DMS153 treated with DMSO at 0.1 percent for 48 hours (cell line): Measurements from ENCODE around the gene SEMA3D.

Experiments used
- DNase-seq: peaks from one replicate; lab custom pipeline; 2025; ENCODE audit not compliant: unreplicated experiment; lab: John Stamatoyannopoulos, UW

The SEMA3D gene

GRCh38 chr7:85081392-85081791, 105.5 kb downstream of the SEMA3D start:
- DNase-seq, result no peak

DNA sequence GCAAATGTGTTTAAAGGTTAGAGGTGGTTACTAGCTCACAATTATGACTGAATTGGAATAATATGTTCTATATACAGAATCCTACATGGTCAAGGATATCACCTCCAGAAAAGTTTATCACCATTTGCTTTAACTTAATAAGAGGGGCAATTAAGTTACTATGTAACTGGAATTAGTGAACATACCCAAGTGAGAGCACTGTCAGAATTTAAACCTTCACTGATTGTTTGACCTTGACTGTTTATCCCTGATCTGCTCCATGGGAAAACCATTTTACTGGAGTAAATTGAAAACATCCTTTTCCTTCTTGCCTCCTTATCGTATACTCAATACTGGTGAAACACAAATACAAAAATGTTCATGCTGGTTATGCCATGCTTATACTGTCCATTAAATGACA, 107.4 kb downstream of the SEMA3D start:
- no peak for DNase-seq

- DNase-seq, result no peak
These were observed 108.7 kb downstream of the SEMA3D start for GRCh38 chr7:85078181-85078580.

GRCh38 chr7:85075864-85076263, 111.0 kb downstream of the SEMA3D start:
- DNase-seq, result no peak

GRCh38 chr7:85074992-85075391, 111.9 kb downstream of the SEMA3D start:
- no peak for DNase-seq

DNA sequence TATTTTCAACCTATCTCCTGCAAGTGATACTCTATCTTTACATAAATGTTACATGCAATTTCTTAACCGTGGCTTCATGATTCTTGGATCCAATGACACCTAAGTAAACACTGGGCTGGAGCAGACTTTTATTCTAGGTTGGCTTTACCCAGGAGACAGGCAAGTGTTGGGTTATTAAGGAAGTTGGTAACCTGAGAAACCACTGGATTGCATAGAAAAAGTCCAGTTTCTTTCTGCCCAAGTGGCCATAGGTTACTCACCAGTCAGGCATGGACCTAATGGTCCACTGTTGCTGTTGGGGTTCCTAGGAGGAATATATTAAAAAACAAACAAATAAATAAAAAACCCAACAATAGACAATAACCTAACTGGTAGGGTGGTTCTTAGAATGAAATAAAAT, 112.8 kb downstream of the SEMA3D start:
- no peak for DNase-seq

GRCh38 chr7:85070967-85071628, 115.8 kb downstream of the SEMA3D start:
- no peak for DNase-seq

- DNase-seq, result no peak
These were observed 118.1 kb downstream of the SEMA3D start for GRCh38 chr7:85068799-85069198.

- no peak for DNase-seq
These were observed 119.5 kb downstream of the SEMA3D start for GRCh38 chr7:85067371-85067770.

DNA sequence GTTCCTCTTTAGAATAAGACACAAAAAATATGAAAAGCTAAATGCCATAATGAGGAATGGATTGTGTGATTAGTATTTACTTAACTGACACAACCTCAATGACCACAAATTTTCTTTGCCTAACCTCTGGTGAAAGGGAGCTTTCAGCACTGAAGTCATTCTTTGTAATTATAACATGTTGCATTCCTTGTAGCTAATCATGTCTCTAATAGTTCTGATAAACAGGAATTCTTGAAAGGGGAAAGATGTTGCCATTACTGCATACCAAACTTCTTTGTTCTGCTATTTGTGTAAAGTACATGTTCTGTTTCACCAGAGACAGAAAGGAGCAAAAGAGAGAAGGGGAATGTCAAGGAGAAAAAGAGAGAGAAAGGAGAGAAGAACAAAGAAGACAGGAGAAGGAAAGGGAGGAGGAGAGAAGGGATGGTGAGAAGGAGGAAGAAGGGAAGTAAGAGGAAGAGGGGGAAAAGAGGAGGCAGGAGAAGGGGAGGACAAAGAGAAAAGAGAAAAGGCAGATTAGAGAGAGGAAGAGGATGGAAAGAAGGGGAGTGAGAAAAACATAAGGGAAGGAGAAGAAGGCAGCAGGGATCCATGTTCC, 120.9 kb downstream of the SEMA3D start:
- no peak for DNase-seq

DNA sequence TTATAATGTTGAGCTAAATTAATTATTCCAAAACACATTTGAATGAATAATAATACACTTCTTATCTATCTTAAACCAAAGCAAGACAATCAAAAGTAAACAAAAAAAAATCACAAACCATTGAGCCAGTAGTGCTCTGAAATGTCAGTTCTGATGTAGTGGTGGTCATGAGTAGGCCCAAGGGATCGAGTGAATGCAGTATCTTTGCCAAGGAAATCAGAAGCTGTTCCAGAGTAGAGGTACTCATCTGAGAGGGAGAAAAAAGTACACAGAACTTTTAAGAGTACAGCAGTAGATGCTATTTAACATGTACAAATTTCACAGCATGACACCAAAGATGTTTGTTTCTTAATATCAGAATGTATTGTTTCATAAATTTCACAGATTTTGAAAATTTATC, 121.5 kb downstream of the SEMA3D start:
- no peak for DNase-seq

DNA sequence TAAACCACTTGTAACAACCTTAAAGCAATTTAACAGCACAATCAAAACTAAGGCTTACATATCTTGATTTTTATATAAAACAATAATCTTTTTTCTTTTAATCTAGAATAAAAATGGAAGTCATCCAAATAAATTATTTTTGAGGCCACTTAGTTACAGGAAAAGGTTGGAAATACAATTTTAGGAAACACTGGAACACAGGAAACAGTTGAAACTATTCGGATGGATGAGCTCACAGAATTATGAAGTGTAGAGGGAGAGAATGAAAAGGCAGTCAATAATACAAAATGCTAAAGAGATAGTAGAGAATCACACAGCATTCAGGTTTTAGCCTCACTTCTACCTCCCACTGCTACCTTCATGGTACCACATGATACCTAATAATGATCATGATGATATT, 124.2 kb downstream of the SEMA3D start:
- no peak for DNase-seq

- DNase-seq, result no peak
These were observed 125.4 kb downstream of the SEMA3D start for GRCh38 chr7:85061456-85061855.

- DNase-seq, result no peak
These were observed 126.2 kb downstream of the SEMA3D start for GRCh38 chr7:85060696-85061095.

- DNase-seq, result no peak
These were observed 130.9 kb downstream of the SEMA3D start for GRCh38 chr7:85055906-85056305.

GRCh38 chr7:85055196-85055595, 131.7 kb downstream of the SEMA3D start:
- no peak for DNase-seq

DNA sequence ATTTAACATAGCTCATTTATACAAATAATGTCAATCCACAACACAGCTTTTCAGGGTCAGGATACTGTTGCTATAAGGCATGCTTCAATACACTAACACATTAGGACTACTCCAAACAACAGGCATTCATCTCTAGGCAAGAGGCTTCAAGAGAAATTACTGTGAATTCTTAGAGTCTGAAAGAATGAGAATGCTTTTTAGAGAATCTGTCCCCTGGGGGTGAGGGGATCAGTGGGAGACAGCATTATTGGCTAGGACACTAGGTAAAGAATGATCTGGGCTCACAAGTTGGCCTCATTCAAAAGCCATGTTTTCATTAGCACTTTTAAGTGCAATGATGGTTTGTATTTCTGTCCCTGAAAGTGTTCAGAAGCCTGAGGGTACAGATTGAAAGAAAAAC, 132.6 kb downstream of the SEMA3D start:
- no peak for DNase-seq

DNA sequence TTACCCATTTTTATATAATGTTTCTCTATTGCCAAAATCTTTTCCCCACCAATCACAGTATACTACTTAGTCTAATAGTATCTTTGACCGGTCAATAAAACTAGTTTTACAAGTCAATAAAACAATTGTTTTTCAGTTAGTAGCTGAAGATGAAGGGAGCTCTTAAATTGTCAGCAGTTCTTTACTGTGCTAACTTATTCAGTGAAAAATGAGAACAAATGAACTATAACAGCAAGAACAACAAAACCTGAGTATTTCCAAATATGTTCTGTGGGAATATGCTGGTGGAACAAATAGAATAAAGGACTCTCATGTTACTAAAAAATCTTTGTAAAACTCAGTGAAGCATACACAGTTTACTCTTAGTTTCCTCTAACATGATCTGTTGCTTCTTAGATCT, 134.0 kb downstream of the SEMA3D start:
- no peak for DNase-seq

DNA sequence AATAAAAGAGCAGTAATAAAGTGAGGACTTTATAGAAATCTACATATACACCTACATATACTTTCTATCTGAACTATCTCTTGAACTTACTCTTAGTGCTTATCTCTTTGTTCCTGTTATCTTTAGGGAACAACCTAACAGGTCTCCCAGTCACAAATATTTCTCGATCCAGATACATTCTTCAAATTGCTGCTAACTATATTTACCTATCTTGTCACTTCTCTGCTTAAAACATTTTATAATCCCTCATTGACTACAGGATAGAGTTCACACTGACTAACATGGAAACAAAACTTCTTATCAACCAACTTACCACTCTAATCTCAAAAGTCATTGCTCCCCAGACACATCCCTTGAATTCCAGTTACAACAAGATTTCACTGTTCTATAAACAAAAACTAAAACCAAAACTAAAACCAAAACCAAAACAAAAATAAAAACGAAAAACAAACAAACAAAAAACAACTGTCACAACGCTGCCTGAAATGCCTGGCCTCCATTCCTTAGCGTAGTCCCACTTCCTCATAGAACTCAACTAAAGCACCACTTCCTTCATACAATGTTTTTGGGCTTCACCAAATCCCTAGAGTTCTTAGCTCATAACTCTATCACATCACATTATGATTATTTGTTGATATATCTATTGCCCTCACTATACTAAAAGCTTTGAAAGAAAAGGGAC, 134.7 kb downstream of the SEMA3D start:
- DNase-seq, result no peak

GRCh38 chr7:85046534-85046933, 140.3 kb downstream of the SEMA3D start:
- no peak for DNase-seq

DNA sequence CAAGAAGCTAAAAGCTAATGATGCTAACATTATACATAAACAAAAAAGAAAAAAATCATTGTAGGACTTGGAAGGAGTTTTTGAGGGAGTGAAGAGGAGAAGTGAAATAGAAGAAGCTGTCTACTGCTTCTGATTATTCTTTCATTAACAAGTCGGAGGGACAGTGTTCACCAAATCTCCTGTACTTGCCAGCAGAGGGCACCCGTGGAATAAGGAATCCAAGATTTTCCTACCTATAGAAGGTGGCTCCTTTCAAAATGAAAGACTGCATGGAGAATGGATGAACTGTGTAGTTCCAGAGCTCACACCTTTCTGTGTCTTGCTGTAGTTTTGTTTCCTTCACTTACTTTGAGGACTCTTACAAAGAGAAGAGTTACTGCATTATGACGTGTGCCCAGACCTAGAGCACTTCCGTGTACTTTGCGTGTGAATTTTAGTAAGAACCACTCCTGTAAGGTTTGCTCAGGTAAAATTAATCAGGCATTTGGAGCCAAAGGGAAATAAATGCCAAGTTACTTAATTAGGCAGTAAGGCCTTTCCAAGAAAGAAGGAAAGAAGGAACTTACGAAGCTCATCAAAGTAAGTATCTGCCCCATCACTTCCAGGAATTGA, 145.1 kb downstream of the SEMA3D start:
- peak; percentile 52 for DNase-seq
